ENCODE data around the gene ST7. TPM values are rescaled to one million over a fixed set of nuclear protein-coding genes. Genes with fewer than 3 reads are reported as not detected.

Gene ST7
- total and polyA plus RNA-seq, 7 donors, result 5.3 to 37.7 (median 19.0) TPM

DNA sequence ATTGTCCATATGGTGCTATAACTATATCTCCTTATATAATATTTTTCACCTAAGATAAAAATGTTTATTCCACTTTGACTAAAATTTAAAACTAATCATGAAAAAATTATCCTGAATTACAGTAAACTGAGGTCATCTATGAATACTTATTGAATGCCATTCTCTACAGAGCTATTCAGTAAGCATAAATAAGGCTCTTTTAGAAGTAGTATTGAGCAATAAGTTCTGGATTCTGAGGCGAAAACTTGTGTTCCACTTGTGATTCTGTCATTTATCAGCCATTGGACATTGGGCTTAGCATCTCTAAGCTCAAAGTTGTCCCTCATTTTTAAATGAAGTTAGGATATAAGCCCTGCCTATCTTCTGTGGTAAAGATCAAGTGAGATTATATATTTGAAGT is 238.8 kb downstream of the ST7 start:
- Histone ChIP-seq H3K4me1 (no peaks in the 10 kb centered on the region), H3K27ac (no peak overlapping the region), H3K27me3 (no peaks in the 10 kb centered on the region), H3K4me3 (no peak overlapping the region), H3K36me3 (peaks cover 0 to 37% (median 6%) of the 10 kb centered on the region in 4 donors), H3K9me3 (no peaks in the 10 kb centered on the region)
- intact Hi-C loops (cut with DNase I), result no loop called here
- 93 to 95% methylated on average over 1 of the region's 1 CpG for WGBS, 2 donors
- DNase-seq, result no peak
- no peak for TF ChIP-seq POLR2A (IDR thresholded peaks at IDR 0.05)
- TF ChIP-seq EP300 (IDR thresholded peaks at IDR 0.05), result no peak
- TF ChIP-seq POLR2AphosphoS5 (IDR thresholded peaks at IDR 0.05), result no peak
- TF ChIP-seq, protein P1, sequence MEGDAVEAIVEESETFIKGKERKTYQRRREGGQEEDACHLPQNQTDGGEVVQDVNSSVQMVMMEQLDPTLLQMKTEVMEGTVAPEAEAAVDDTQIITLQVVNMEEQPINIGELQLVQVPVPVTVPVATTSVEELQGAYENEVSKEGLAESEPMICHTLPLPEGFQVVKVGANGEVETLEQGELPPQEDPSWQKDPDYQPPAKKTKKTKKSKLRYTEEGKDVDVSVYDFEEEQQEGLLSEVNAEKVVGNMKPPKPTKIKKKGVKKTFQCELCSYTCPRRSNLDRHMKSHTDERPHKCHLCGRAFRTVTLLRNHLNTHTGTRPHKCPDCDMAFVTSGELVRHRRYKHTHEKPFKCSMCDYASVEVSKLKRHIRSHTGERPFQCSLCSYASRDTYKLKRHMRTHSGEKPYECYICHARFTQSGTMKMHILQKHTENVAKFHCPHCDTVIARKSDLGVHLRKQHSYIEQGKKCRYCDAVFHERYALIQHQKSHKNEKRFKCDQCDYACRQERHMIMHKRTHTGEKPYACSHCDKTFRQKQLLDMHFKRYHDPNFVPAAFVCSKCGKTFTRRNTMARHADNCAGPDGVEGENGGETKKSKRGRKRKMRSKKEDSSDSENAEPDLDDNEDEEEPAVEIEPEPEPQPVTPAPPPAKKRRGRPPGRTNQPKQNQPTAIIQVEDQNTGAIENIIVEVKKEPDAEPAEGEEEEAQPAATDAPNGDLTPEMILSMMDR (IDR thresholded peaks at IDR 0.05), result no peak

GRCh38 chr7:117193564-117193963 is 240.3 kb downstream of the ST7 start:
- H3K36me3 ChIP-seq, result peaks cover 0 to 41% (median 6%) of the 10 kb centered on the region in 4 donors
- WGBS, 2 donors, result 93 to 97% methylated on average over 2 of the region's 2 CpGs
- DNase-seq, result no peak
- no peak overlapping the region for H3K4me3 ChIP-seq
- TF ChIP-seq POLR2AphosphoS5 (IDR thresholded peaks at IDR 0.05) (no peak), POLR2A (IDR thresholded peaks at IDR 0.05) (no peak), EP300 (IDR thresholded peaks at IDR 0.05) (no peak)
- TF ChIP-seq, protein P1 (IDR thresholded peaks at IDR 0.05), result no peak
- no peak overlapping the region for H3K27ac ChIP-seq
- H3K4me1 ChIP-seq, result no peaks in the 10 kb centered on the region
- no peaks in the 10 kb centered on the region for H3K27me3 ChIP-seq
- intact Hi-C loops (cut with DNase I), result no loop called here
- H3K9me3 ChIP-seq, result no peaks in the 10 kb centered on the region

DNA sequence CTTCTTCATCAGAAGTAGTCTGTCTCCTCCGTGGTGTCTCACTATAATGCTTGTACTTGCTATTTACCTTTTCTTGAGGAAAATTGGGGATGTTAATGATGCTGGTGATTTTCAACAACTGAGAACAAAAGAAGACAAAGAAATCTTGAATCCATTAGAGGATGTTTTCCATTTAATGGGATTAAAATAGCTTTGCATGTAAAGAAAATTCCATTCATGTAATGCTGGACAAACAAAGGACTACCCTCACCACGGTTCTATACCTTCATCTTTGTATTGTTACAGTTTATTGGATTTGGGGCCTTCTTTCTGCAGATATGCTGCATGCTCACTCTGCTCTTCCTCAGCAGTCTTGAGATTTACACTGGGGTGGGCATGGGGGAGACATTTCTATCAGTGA is 241.1 kb downstream of the ST7 start:
- H3K4me1 ChIP-seq, result no peaks in the 10 kb centered on the region
- no peaks in the 10 kb centered on the region for H3K27me3 ChIP-seq
- H3K27ac ChIP-seq, result no peak overlapping the region
- H3K36me3 ChIP-seq, result peaks cover 0 to 45% (median 6%) of the 10 kb centered on the region in 4 donors
- H3K4me3 ChIP-seq, result no peak overlapping the region
- TF ChIP-seq EP300 (IDR thresholded peaks at IDR 0.05), result no peak
- TF ChIP-seq, protein P1 (IDR thresholded peaks at IDR 0.05), result no peak
- TF ChIP-seq POLR2A (IDR thresholded peaks at IDR 0.05), result no peak
- no peak for TF ChIP-seq POLR2AphosphoS5 (IDR thresholded peaks at IDR 0.05)
- DNase-seq, result no peak
- WGBS, 2 donors, result 88 to 89% methylated on average over 2 of the region's 2 CpGs
- no peaks in the 10 kb centered on the region for H3K9me3 ChIP-seq
- intact Hi-C loops (cut with DNase I), result no loop called here

- DNase-seq, result no peak
- Histone ChIP-seq H3K27ac (no peak overlapping the region), H3K4me3 (no peak overlapping the region), H3K9me3 (no peaks in the 10 kb centered on the region), H3K36me3 (peaks cover 0 to 38% (median 1%) of the 10 kb centered on the region in 4 donors), H3K27me3 (no peaks in the 10 kb centered on the region), H3K4me1 (no peaks in the 10 kb centered on the region)
- intact Hi-C loops (cut with DNase I), result no loop called here
- TF ChIP-seq EP300 (IDR thresholded peaks at IDR 0.05) (no peak), POLR2A (IDR thresholded peaks at IDR 0.05) (no peak), POLR2AphosphoS5 (IDR thresholded peaks at IDR 0.05) (no peak)
- TF ChIP-seq, protein P1 (IDR thresholded peaks at IDR 0.05), result no peak
- 89 to 98% methylated on average over 4 of the region's 4 CpGs for WGBS, 2 donors
Observed at GRCh38 chr7:117195361-117196029, 242.2 kb downstream of the ST7 start.

- Histone ChIP-seq H3K4me3 (no peak overlapping the region), H3K9me3 (no peaks in the 10 kb centered on the region), H3K27me3 (no peaks in the 10 kb centered on the region), H3K27ac (no peak overlapping the region), H3K4me1 (no peaks in the 10 kb centered on the region), H3K36me3 (peaks cover 0 to 15% (median 0%) of the 10 kb centered on the region in 4 donors)
- intact Hi-C loops (cut with DNase I), result no loop called here
- 46 to 83% methylated on average over 2 of the region's 2 CpGs for WGBS, 2 donors
- TF ChIP-seq EP300 (IDR thresholded peaks at IDR 0.05) (no peak), POLR2A (IDR thresholded peaks at IDR 0.05) (no peak), POLR2AphosphoS5 (IDR thresholded peaks at IDR 0.05) (no peak)
- TF ChIP-seq, protein P1 (IDR thresholded peaks at IDR 0.05), result no peak
- no peak for DNase-seq
Observed at GRCh38 chr7:117200132-117200531, 246.8 kb downstream of the ST7 start.

All from sigmoid colon (tissue), 7 donors.